CD4-positive, alpha-beta T cell treated with Interleukin-4 for 1 hour (primary cell): Measurements from ENCODE around the gene PHAF1.

Experiments
- DNase-seq, 2 donors: peaks; one replicate each; pipeline ENCODE4 v3.0.0-alpha.2; 2020 to 2022

Gene PHAF1

DNA sequence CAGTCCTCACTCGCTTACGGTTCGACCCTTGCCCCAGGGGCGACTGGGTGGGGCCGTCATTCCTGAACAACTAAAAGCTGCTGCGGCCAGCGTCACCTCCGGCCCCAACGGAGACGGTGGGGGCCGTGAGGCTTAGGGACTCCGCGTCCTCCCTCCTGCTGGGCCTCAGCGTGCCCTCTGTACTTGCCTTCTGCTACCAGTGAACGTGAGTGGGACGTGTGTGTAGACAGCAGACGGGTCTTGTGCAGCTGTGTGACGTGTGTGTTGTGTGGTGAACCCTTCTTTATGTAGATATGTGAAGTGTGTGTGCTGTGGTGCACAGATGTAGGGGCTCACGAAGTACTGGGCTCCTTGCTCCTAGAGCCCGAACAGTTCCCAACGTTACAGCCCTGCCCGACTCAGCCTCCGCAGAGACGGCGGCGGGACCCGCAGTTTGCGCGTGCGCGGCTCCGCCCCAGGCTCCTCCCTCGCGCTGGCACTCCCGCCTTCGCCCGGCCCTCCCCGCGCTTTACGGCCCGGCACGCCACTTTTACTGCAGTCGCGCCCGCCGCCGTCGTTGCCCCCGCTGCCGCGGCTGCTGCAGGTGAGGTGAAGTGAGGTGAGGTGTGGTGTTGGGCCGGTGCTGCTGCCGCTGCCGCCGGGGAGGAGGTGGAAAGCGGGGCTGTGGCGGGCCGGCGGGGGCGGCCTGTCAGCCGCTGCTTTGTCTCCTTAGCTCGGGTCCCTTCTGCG, at the start of gene PHAF1:
Gene PHAF1 (plus strand): TSS at position 535 of the 729 bp plus-strand sequence. CDS start 235 bp downstream, outside the sequence.
- DNase-seq, result peak; percentile 93 to 95

DNA sequence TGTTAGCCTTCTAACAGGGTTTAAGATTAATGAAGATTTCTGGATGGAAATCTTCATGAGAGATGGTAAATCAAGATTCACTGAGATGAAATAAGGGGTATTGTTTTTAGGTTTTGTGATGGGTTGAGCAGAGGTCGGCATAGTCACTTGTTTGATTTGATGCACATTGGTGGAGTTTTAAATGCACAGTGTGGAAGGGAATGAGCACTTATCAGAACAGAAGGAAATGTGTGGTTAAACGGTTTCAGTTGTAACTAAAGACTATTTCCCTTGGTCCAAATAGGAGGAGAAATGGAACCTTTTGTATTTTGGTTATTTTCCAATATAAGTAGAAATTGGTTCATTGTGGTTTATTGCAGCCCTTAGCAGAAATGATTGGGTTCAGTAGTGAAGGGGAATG, 46.7 kb upstream of the PHAF1 start:
- no peak for DNase-seq

DNA sequence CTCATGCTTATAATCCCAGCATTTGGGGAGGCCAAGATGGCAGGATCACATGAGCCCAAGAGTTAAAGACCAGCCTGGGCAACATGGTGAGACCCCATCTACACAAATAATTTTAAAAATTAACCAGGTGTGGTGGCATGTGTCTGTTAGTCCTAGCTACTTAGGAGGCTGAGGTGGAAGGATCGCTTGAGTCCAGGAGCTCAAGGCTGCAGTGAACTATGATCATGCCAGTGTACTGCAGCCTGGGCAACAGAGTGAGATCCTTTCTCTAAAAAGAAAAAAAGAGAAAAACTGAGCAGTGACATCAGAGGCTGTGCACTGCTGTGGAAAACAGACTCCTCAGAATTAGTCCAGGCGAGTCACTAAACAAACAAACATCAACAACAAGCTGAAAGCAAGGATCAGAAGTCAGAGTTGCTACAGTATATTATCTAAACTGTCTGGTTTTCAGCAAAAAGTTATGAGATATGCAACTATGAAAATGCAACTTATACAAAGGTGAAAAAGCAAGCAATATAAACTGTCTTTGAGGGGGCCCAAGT, 41.5 kb upstream of the PHAF1 start:
- no peak for DNase-seq

DNA sequence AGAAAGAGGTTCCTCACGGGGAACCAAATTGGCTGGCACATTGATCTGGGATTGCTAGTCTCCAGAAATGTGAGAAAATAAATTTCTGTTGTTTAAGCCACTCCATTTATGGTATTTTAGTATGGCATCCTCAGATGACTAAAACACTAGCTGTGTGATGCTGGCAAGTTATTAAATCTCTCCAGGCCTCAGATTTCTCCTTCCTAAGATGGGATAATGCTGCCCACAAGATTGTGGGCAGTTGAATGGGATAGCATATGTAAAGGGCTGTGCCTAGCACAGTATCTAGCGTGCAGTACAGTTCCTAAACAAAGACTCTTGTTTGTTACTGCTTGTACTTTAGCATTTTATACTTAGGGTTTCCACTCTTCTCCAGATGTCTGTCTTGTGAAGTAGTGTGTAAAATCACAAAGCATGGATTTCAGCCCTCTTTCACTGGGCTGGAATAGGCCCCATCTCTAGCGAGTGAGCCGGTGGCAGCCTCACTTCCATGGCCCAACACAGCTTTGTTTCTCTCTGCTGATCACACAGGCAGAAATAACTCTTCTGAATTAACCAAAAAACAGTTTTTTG, 38.2 kb upstream of the PHAF1 start:
- DNase-seq, result no peak

GRCh38 chr16:67075331-67075730, 34.4 kb upstream of the PHAF1 start:
- DNase-seq, result no peak

DNA sequence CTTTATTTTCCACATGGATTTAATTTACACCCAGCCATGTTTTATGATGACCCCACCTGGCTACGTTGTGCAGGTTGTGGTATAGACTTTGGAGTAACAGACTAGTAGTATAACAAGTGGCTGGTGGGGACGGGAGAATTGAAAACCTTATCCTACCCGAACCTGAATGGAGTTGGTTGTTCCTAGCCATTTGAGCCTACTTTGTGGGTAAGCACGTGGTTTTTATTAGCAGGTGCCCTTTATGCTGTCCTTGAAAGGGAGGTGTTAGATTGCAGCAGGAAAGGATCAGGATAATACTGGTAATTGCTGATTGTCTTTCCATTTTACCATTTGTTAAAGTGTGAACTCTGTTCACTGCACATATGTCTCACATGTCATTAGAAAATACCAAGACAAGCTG, 31.9 kb upstream of the PHAF1 start:
- no peak for DNase-seq

- no peak for DNase-seq
These were observed 27.6 kb upstream of the PHAF1 start for GRCh38 chr16:67082100-67082499.

GRCh38 chr16:67082891-67083290, 26.9 kb upstream of the PHAF1 start:
- DNase-seq, result no peak

DNA sequence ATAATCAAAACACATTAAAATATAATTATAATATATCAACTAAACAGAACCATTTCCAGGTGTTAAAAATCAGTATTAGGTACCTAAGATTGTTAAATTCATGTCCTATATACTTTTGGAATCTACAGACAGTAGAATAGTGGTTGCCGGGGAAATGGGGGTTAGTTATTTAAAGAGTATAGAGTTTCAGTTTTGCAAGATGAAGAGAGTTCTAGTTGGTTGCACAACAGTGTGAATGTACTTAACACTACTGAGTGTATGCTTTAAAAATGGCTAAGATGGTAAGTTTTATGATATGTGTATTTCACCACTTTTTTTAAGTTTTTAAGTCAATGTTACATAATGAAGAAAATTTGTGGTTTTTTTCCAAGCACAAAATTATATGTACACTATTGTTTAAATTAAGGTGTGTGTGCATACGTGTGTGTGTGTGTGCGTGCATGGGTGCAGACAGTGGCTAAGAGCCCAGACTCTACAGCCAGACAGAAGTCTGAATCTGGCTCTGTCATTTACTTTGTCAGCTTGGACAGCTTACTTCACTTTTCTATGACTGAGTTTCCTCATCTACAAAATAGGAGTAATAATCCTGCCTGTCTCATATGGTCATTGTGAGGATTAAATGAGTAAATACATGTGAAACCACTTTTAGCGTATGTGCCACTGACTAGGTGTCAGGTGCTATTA, 25.3 kb upstream of the PHAF1 start:
- no peak for DNase-seq

- DNase-seq, result no peak
These were observed 22.9 kb upstream of the PHAF1 start for GRCh38 chr16:67086822-67087221.

DNA sequence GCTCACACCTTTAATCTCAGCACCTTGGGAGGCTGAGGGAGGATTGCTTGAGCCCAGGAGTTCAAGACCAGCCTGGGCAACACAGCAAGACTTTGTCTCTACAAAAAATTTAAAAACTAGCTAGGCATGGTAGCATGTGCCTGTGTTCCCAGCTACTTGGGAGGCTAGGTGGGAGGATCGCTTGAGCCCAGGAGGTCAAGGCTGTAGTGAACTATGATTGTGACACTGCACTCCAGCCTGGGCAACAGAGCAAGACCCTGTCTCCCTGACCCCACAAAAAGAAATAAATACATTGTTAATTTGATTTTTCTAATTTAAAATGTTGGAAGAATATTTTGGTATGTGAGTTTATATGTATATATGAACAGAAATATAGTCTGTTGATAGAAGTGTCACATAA, 22.4 kb upstream of the PHAF1 start:
- DNase-seq, result no peak

DNA sequence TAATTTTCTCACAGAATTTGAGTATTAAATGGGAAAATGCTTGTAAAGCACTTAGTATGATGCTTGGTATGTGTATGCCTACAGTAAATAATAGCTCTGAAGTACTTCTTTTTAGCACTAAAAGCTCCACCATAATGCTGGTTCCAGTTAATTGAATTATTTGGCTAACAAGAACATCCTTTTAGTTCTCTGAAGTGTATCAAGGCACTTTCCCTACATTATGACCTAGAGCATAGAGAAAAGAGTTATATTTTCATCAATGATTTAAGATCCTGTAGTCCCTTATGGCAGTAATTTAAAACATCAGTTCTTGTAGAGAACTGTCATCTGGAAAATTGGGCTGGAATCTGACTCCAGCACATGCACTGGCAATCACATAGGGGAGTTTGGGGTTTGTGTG, 21.9 kb upstream of the PHAF1 start:
- no peak for DNase-seq

DNA sequence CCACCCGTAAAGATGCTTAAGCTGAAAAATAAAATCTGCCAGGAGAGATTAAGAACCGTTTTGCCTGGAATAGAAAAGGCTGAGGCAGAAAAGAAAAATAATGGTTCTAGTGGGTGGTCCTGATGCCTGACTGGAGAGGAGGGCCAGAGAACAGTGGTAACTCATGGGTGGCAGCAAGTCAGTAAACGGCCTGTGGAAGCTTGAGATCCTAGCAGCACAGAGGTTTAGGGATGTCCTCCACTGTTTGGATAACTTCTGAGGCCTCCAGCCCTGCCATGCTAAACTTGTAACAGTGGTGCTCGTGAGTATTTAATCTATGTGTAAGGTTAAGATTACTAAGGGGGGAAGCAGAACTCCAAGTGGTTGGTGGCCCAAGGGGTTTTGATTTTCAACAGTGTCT, 21.2 kb upstream of the PHAF1 start:
- DNase-seq, result no peak

DNA sequence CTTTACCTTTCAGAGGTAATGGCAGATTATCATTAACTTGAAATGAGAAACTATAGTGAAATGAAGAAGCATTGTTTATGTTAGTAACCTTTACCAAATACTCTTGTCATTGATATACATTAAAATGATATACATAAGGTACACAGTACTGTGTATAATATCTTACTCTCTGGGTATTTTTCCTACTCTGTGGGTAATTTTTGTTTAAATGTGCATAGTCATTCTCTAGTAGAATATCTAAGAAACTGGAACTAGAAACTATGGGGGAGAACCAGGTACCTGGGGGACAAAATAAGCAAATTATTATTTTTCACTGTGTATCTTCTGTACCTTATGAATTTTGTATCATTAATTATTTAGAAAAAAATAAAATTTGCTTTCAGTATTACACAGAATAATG, 20.6 kb upstream of the PHAF1 start:
- no peak for DNase-seq

GRCh38 chr16:67091906-67092566, 17.7 kb upstream of the PHAF1 start:
- DNase-seq, result no peak

DNA sequence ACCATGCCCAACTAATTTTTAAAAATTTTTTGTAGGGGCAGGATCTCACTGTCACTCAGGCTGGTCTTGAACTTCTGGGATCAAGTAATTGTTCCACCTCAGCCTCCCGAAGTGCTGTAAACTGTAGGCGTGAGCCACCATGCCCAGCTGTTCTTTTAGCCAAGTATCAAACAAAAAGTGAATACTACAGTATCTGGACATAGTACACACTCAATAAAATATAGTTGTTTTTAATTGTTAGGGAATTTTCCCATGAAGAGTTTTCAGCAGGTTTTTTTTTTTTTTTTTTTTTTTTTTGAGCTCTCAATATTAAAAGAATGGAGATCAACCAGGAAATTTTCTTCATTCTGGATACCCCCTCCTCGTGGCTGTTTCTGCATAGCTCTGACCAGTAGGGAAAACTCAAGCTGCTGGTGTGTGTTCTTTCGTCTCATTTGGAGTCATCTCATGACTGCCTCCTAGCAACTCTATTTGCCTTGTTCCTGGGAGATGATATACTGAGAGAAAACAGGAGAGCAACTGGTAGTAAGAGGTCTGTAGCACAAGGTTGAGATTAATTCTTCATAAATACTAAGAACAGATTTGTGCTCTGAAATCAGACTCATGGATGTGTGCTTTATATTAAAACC, 16.5 kb upstream of the PHAF1 start:
- DNase-seq, result no peak

DNA sequence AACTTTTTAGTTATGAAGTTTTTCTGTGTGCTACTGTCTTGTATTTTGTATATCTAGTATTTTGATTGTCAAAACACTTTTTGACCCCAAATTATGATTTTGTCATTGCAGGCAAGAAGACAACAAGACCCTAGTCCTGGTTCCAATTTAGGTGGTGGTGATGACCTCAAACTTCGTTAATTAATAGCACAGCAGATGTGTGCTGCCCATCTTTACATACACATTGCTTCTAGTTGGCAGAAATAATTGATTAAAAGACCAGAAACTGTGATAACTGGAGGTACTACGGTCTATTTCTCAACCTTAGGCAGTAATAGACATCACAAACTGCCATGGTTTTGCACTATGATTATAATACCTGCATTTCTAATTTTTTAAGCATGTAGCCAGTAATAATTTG, 11.1 kb upstream of the PHAF1 start:
- DNase-seq, result no peak

- peak in 1 of 2 donors; percentile 54 for DNase-seq
These were observed 9.0 kb upstream of the PHAF1 start for GRCh38 chr16:67100569-67101310.

- no peak for DNase-seq
These were observed 8.2 kb upstream of the PHAF1 start for GRCh38 chr16:67101311-67102082.

DNA sequence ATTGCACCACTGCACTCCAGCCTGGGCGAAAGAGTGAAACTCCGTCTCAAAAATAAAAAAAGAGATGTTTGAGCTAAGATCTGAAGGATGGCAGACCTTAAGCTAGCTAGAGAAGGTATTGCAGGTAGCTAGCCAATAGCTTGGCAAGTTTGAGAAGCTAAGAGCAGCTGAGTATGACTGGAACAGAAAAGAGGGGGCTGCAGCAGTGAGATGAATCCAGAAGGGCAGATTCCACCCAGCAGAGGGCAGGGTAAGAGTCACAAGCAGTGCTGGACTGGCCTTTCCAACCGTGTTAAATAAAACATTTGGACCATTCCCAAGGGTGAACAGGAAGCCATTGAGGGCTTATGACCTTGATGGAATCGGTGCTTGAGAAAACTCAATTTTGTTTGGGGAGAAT, 5.7 kb upstream of the PHAF1 start:
- no peak for DNase-seq

DNA sequence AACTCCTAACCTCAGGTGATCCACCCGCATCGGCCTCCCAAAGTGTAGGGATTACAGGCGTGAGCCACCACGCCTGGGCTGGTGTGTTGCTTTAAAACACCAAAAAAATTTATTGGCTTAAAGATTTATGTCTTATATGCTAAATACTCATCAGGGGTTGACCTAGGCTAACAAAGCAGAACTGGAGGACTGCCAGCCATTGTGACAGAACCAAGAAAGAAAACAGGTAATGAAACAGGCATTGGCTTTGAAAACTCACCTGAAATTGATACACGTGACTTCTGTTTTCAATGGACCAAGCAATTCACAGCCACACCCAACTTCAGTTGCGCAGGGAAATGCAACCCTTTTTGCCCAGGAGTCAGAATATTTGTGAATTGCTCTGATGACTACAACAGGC, 4.9 kb upstream of the PHAF1 start:
- no peak for DNase-seq
